Erythroblast (primary cell): ENCODE measurements around the gene RAB11FIP5.

Experiments
- GATA1 ChIP-seq: IDR thresholded peaks from 2 replicates; pipeline ENCODE4 v1.6.1; 2011; ENCODE audit warnings: low read depth, mild to moderate bottlenecking, control low read depth, low read length, moderate library complexity
- POLR2A ChIP-seq: IDR thresholded peaks from 2 replicates; pipeline ENCODE4 v1.6.1; 2011; ENCODE audit warnings: mild to moderate bottlenecking, low read length

DNA sequence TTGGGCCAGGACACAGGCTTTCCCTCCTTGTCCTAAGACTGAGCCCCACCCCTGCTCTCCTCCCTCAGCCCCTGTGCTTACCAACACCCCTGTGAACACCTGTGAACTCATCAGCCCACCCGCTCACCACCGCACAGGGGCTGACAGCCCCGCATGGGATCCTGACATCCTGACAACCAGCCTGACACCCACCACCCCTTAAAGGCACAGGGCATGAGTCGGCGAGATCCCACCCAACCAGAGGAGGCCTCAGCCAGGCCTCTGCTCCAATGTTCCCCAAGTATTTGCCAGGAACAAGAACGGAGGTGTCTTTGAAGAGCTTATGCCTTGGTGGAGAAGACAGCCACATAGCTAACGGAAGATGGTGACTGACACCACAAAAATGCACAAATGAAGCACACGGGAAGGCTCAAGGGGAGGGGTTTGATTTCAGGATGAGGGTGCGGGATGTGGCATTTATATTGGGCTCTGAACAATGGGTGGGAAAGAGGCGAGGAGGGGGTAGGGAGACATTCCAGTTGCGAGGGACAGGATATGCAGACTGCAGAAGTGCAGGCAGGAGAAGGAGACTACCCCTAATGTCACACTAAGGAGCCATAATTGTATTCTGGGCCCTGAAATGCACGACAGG, 11.0 kb downstream of the RAB11FIP5 start:
- no peak for TF ChIP-seq POLR2A
- TF ChIP-seq GATA1 = no peak
